Cardiac septum (tissue), 1 donor: Measurements from ENCODE around the gene SPAG16. TPM values are rescaled to one million over a fixed set of nuclear protein-coding genes. Genes with fewer than 3 reads are reported as not detected.
"Not testable (repeated sequence)": the region's sequence is repeated elsewhere in the genome, so short reads cannot be mapped to it uniquely, and the experiment has no call there.

ENCODE experiments used
- DNase-seq: peaks from one replicate; pipeline ENCODE4 v3.0.0-alpha.2; 2020; ENCODE audit warnings: low spot score
- intact Hi-C: fragments of 100-400 bp; cut with DNase I; formaldehyde crosslinking; loops from one replicate; pipeline ENCODE4 v1.14.0; 2022
- total RNA-seq: library from RNA; stranded (reverse); fragmentation: NEBNext Ultra II Directional; extraction: Animal tissue kit (Norgen Biotek cat#: 25700); gene quantifications from one replicate; pipeline ENCODE4 v1.2.1, GENCODE V29; 2021
- donor health status: DM: no; HTN: no; CAD: no.

SPAG16 gene
- total RNA-seq, 1 donor from 2014 or later: 22.8 TPM

GRCh38 chr2:213336253-213336770 is 52.0 kb downstream of the SPAG16 start:
- DNase-seq: no peak
- intact Hi-C loops: no loop called here

- intact Hi-C loops: no loop called here
- no peak for DNase-seq
These were observed 69.2 kb downstream of the SPAG16 start for GRCh38 chr2:213353419-213353818.

GRCh38 chr2:213376644-213377043 is 92.4 kb downstream of the SPAG16 start:
- intact Hi-C loops: no loop called here
- no peak for DNase-seq

GRCh38 chr2:213407027-213407426 is 122.8 kb downstream of the SPAG16 start:
- DNase-seq, intact Hi-C loops: not testable (repeated sequence)

- intact Hi-C loops: not testable (repeated sequence)
These were observed 124.3 kb downstream of the SPAG16 start for GRCh38 chr2:213408426-213409070.

GRCh38 chr2:213410687-213411086 is 126.4 kb downstream of the SPAG16 start:
- DNase-seq, intact Hi-C loops: not testable (repeated sequence)

More at GRCh38 chr2:213408426-213409070, 124.3 kb downstream of the SPAG16 start:
- DNase-seq: not testable (repeated sequence)

- intact Hi-C loops: no loop called here
- no peak for DNase-seq
These were observed 127.5 kb downstream of the SPAG16 start for GRCh38 chr2:213411582-213412289.

GRCh38 chr2:213415093-213415492 is 130.8 kb downstream of the SPAG16 start:
- intact Hi-C loops: no loop called here
- DNase-seq: no peak

- DNase-seq: no peak
- intact Hi-C loops: no loop called here
These were observed 132.6 kb downstream of the SPAG16 start for GRCh38 chr2:213416832-213417231.

- intact Hi-C loops: no loop called here
- no peak for DNase-seq
These were observed 135.7 kb downstream of the SPAG16 start for GRCh38 chr2:213419980-213420379.

GRCh38 chr2:213420828-213421385 is 136.6 kb downstream of the SPAG16 start:
- intact Hi-C loops: no loop called here
- no peak for DNase-seq

GRCh38 chr2:213422211-213422610 is 137.9 kb downstream of the SPAG16 start:
- intact Hi-C loops: no loop called here
- DNase-seq: no peak

- no peak for DNase-seq
- intact Hi-C loops: no loop called here
These were observed 141.4 kb downstream of the SPAG16 start for GRCh38 chr2:213425618-213426017.

GRCh38 chr2:213429516-213429915 is 145.3 kb downstream of the SPAG16 start:
- intact Hi-C loops: no loop called here
- no peak for DNase-seq

- intact Hi-C loops: no loop called here
- no peak for DNase-seq
These were observed 159.7 kb downstream of the SPAG16 start for GRCh38 chr2:213443921-213444320.

- DNase-seq: no peak
- intact Hi-C loops: no loop called here
These were observed 167.4 kb downstream of the SPAG16 start for GRCh38 chr2:213451542-213452239.

GRCh38 chr2:213455316-213456008 is 171.2 kb downstream of the SPAG16 start:
- intact Hi-C loops: no loop called here
- no peak for DNase-seq

- no peak for DNase-seq
- intact Hi-C loops: no loop called here
These were observed 191.2 kb downstream of the SPAG16 start for GRCh38 chr2:213475433-213475832.

- DNase-seq: no peak
- intact Hi-C loops: no loop called here
These were observed 192.4 kb downstream of the SPAG16 start for GRCh38 chr2:213476641-213477040.

GRCh38 chr2:213490087-213490486 is 205.8 kb downstream of the SPAG16 start:
- no peak for DNase-seq
- intact Hi-C loops: no loop called here
